H1 (cell line): ENCODE data around the gene VPS72.

Source experiments
- CEBPB ChIP-seq: IDR thresholded peaks from 2 replicates; pipeline ENCODE4 v1.6.1; 2012; ENCODE audit warnings: low read depth, low read length
- CHD2 ChIP-seq: IDR thresholded peaks from 2 replicates; pipeline ENCODE4 v1.6.1; 2012; ENCODE audit warnings: low read length, improper control_type of control experiment
- CTCF ChIP-seq, 3 experiments: IDR thresholded peaks; 1 replicate in 2 of 3; 2 replicates in 1 of 3; pipeline versions ENCODE4 v1.5.1 to v1.6.1; 2011; ENCODE audit warnings: low read length in 3 of 3, mild to moderate bottlenecking in 3 of 3, inconsistent platforms in 2 of 3, low read depth in 1 of 3, moderate library complexity in 1 of 3; ENCODE audit not compliant: insufficient read depth in 1 of 3; ENCODE audit errors: control extremely low read depth in 1 of 3
- EP300 ChIP-seq, 2 experiments: IDR thresholded peaks; 1 replicate in 1 of 2; 2 replicates in 1 of 2; pipeline ENCODE4 v1.6.1; 2011 to 2012; ENCODE audit warnings: low read depth in 2 of 2, low read length in 2 of 2, mild to moderate bottlenecking in 2 of 2, borderline replicate concordance in 1 of 2, inconsistent platforms in 1 of 2, moderate library complexity in 1 of 2
- EZH2 ChIP-seq: fragments of 200-600 bp; sonication (generic); IDR thresholded peaks from 2 replicates; pipeline ENCODE4 v1.7.1; 2012; ENCODE audit warnings: low read depth, mild to moderate bottlenecking, moderate library complexity, low read length, inconsistent platforms; ENCODE audit not compliant: severe bottlenecking
- FOSL1 ChIP-seq: IDR thresholded peaks from 2 replicates; pipeline ENCODE4 v1.6.1; 2011; ENCODE audit warnings: mild to moderate bottlenecking, low read depth, low read length, moderate library complexity; ENCODE audit not compliant: insufficient read depth
- GTF2F1 ChIP-seq: IDR thresholded peaks from 2 replicates; pipeline ENCODE4 v1.6.1; 2012; ENCODE audit warnings: low read depth, low read length, improper control_type of control experiment, borderline replicate concordance
- POLR2AphosphoS5 ChIP-seq: IDR thresholded peaks from 2 replicates; pipeline ENCODE4 v1.6.1; 2011; ENCODE audit warnings: low read depth, low read length
- SAP30 ChIP-seq: fragments of 300-600 bp; sonication (generic); IDR thresholded peaks from 2 replicates; pipeline ENCODE4 v1.7.1; 2012; ENCODE audit warnings: low read length, moderate library complexity, mild to moderate bottlenecking, inconsistent platforms; ENCODE audit not compliant: insufficient read depth, insufficient replicate concordance
- SP1 ChIP-seq: IDR thresholded peaks from 2 replicates; pipeline ENCODE4 v1.6.1; 2011; ENCODE audit warnings: low read depth, low read length
- SUZ12 ChIP-seq: fragments of 200-600 bp; sonication (generic); IDR thresholded peaks from 2 replicates; pipeline ENCODE4 v1.6.1; 2012; ENCODE audit warnings: mild to moderate bottlenecking, inconsistent platforms, low read length, moderate library complexity, mixed read lengths
- TBP ChIP-seq: IDR thresholded peaks from 2 replicates; pipeline ENCODE4 v1.6.1; 2011; ENCODE audit warnings: low read depth, low read length, improper control_type of control experiment
- ZNF274 ChIP-seq: IDR thresholded peaks from 2 replicates; pipeline ENCODE4 v1.7.0; 2012; ENCODE audit warnings: low read length, borderline replicate concordance; ENCODE audit errors: extremely low read depth

- no peak for TF ChIP-seq POLR2AphosphoS5
- no peak for TF ChIP-seq FOSL1
- TF ChIP-seq GTF2F1 = no peak
- no peak for TF ChIP-seq CTCF (IDR thresholded peaks at IDR 0.05; ENCODE audit: control extremely low read depth in 1 of 3, insufficient read depth in 1 of 3, low read depth in 1 of 3, low read length in 3 of 3)
- TF ChIP-seq EZH2 = no peak
- TF ChIP-seq SP1 = no peak
- no peak for TF ChIP-seq TBP
- no peak for TF ChIP-seq EP300 (IDR thresholded peaks at IDR 0.05; ENCODE audit: borderline replicate concordance in 1 of 2, low read depth in 2 of 2, low read length in 2 of 2)
- TF ChIP-seq ZNF274 = no peak
- TF ChIP-seq CHD2 = no peak
- TF ChIP-seq SAP30 = no peak
- no peak for TF ChIP-seq SUZ12
- no peak for TF ChIP-seq CEBPB
These were observed 20.8 kb upstream of the VPS72 start for GRCh38 chr1:151210830-151211229.
